ENCODE measurements around the gene TASP1.

The TASP1 gene

GRCh38 chr20:13510837-13511488, 127.8 kb downstream of the TASP1 start:
- Histone ChIP-seq H3K79me2 (ENCODE audit: control insufficient read depth, insufficient read depth, low read length, poor library complexity) (no peaks in the 10 kb centered on the region), H3K14ac (ENCODE audit: low read length) (no peak overlapping the region), H4K12ac (ENCODE audit: low read depth, low read length) (no peak overlapping the region), H4K91ac (ENCODE audit: low read depth, low read length) (no peak overlapping the region), H3K18ac (ENCODE audit: low read length) (no peak overlapping the region), H2BK120ac (ENCODE audit: insufficient read depth, low read length, poor library complexity) (no peak overlapping the region), H3K9ac (ENCODE audit: low read length) (no peak overlapping the region), H3K4me2 (ENCODE audit: low read length) (no peak overlapping the region), H2AFZ (ENCODE audit: insufficient read depth, low read length, poor library complexity) (no peak overlapping the region), H2BK5ac (ENCODE audit: low read depth, low read length, poor library complexity) (no peak overlapping the region), H3K23ac (ENCODE audit: low read length) (no peak overlapping the region), H3K27me3 (ENCODE audit: insufficient read depth, low read length) (no peaks in the 10 kb centered on the region), H3K79me1 (ENCODE audit: low read length) (no peaks in the 10 kb centered on the region), H3K4ac (ENCODE audit: low read depth, low read length) (no peak overlapping the region), H2BK12ac (ENCODE audit: low read length) (no peak overlapping the region), H3K4me3 (ENCODE audit: low read depth, low read length) (no peak overlapping the region), H2AK5ac (ENCODE audit: low read length) (no peak overlapping the region), H3K27ac (ENCODE audit: low read depth, low read length) (no peak overlapping the region), H3K9me3 (ENCODE audit: insufficient read depth, low read depth, low read length) (no peaks in the 10 kb centered on the region), H3K36me3 (ENCODE audit: control insufficient read depth in 1 of 2, insufficient read depth in 2 of 2, low read length in 2 of 2) (peaks cover 0 to 2% of the 10 kb centered on the region in 2 experiments), H4K8ac (ENCODE audit: low read depth, low read length) (no peak overlapping the region), H3K4me1 (ENCODE audit: control insufficient read depth in 1 of 2, insufficient read depth in 2 of 2, low read length in 2 of 2) (no peaks in the 10 kb centered on the region)
- WGBS (ENCODE audit: extremely low coverage, insufficient coverage, insufficient read length), result no CpG with 5 or more reads among the region's 6 CpGs
- DNase-seq, result no peak

DNA sequence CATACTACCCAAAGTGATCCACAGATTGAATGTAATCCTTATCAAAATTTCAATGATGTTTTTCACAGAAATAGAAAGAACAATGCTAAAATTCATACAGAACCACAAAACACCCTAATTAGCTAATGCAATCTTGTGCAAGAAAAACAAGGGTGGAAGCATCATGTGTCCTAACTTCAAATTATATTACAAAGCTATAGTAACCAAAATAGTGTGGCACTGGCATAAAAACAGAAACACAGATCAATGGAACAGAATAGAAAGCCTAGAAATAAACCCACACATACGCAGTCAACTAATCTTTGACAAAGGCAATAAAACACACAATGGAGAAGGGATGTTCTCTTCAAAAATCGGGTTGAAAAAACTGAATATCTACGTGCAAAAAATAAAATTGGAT, 131.1 kb downstream of the TASP1 start:
- H3K27me3 ChIP-seq (ENCODE audit: insufficient read depth, low read length), result no peaks in the 10 kb centered on the region
- no peaks in the 10 kb centered on the region for H3K79me2 ChIP-seq (ENCODE audit: control insufficient read depth, insufficient read depth, low read length, poor library complexity)
- H3K4me2 ChIP-seq (ENCODE audit: low read length), result no peak overlapping the region
- no peaks in the 10 kb centered on the region for H3K4me1 ChIP-seq (ENCODE audit: control insufficient read depth in 1 of 2, insufficient read depth in 2 of 2, low read length in 2 of 2)
- H3K79me1 ChIP-seq (ENCODE audit: low read length), result no peaks in the 10 kb centered on the region
- H2BK12ac ChIP-seq (ENCODE audit: low read length), result no peak overlapping the region
- no peak overlapping the region for H4K12ac ChIP-seq (ENCODE audit: low read depth, low read length)
- H3K36me3 ChIP-seq (ENCODE audit: control insufficient read depth in 1 of 2, insufficient read depth in 2 of 2, low read length in 2 of 2), result peaks cover 0 to 2% of the 10 kb centered on the region in 2 experiments
- no peak overlapping the region for H3K9ac ChIP-seq (ENCODE audit: low read length)
- WGBS (ENCODE audit: extremely low coverage, insufficient coverage, insufficient read length), result no CpG with 5 or more reads among the region's 3 CpGs
- H3K14ac ChIP-seq (ENCODE audit: low read length), result no peak overlapping the region
- no peak for DNase-seq
- no peak overlapping the region for H2AK5ac ChIP-seq (ENCODE audit: low read length)
- no peak overlapping the region for H2BK5ac ChIP-seq (ENCODE audit: low read depth, low read length, poor library complexity)
- no peak overlapping the region for H4K8ac ChIP-seq (ENCODE audit: low read depth, low read length)
- no peak overlapping the region for H3K23ac ChIP-seq (ENCODE audit: low read length)
- H3K9me3 ChIP-seq (ENCODE audit: insufficient read depth, low read depth, low read length), result peaks cover 4% of the 10 kb centered on the region
- H4K91ac ChIP-seq (ENCODE audit: low read depth, low read length), result no peak overlapping the region
- no peak overlapping the region for H3K18ac ChIP-seq (ENCODE audit: low read length)
- no peak overlapping the region for H2BK120ac ChIP-seq (ENCODE audit: insufficient read depth, low read length, poor library complexity)
- H2AFZ ChIP-seq (ENCODE audit: insufficient read depth, low read length, poor library complexity), result no peak overlapping the region
- no peak overlapping the region for H3K4ac ChIP-seq (ENCODE audit: low read depth, low read length)
- no peak overlapping the region for H3K4me3 ChIP-seq (ENCODE audit: low read depth, low read length)
- H3K27ac ChIP-seq (ENCODE audit: low read depth, low read length), result no peak overlapping the region

- Histone ChIP-seq H2BK5ac (ENCODE audit: low read depth, low read length, poor library complexity) (no peak overlapping the region), H4K8ac (ENCODE audit: low read depth, low read length) (no peak overlapping the region), H3K4me2 (ENCODE audit: low read length) (no peak overlapping the region), H3K14ac (ENCODE audit: low read length) (no peak overlapping the region), H3K9ac (ENCODE audit: low read length) (no peak overlapping the region), H3K36me3 (ENCODE audit: control insufficient read depth in 1 of 2, insufficient read depth in 2 of 2, low read length in 2 of 2) (no peaks in the 10 kb centered on the region), H3K4ac (ENCODE audit: low read depth, low read length) (no peak overlapping the region), H2BK12ac (ENCODE audit: low read length) (no peak overlapping the region), H3K4me3 (ENCODE audit: low read depth, low read length) (no peak overlapping the region), H3K9me3 (ENCODE audit: insufficient read depth, low read depth, low read length) (peaks cover 4% of the 10 kb centered on the region), H3K79me1 (ENCODE audit: low read length) (no peaks in the 10 kb centered on the region), H3K27ac (ENCODE audit: low read depth, low read length) (no peak overlapping the region), H4K12ac (ENCODE audit: low read depth, low read length) (no peak overlapping the region), H3K27me3 (ENCODE audit: insufficient read depth, low read length) (no peaks in the 10 kb centered on the region), H3K4me1 (ENCODE audit: control insufficient read depth in 1 of 2, insufficient read depth in 2 of 2, low read length in 2 of 2) (no peaks in the 10 kb centered on the region), H2AFZ (ENCODE audit: insufficient read depth, low read length, poor library complexity) (no peak overlapping the region), H3K23ac (ENCODE audit: low read length) (no peak overlapping the region), H4K91ac (ENCODE audit: low read depth, low read length) (no peak overlapping the region), H2BK120ac (ENCODE audit: insufficient read depth, low read length, poor library complexity) (no peak overlapping the region), H3K79me2 (ENCODE audit: control insufficient read depth, insufficient read depth, low read length, poor library complexity) (no peaks in the 10 kb centered on the region), H2AK5ac (ENCODE audit: low read length) (no peak overlapping the region), H3K18ac (ENCODE audit: low read length) (no peak overlapping the region)
- no peak for DNase-seq
- no CpG with 5 or more reads among the region's 3 CpGs for WGBS (ENCODE audit: extremely low coverage, insufficient coverage, insufficient read length)
These were observed 137.2 kb downstream of the TASP1 start for GRCh38 chr20:13501500-13501899.

GRCh38 chr20:13494019-13494418, 144.7 kb downstream of the TASP1 start:
- Histone ChIP-seq H4K91ac (ENCODE audit: low read depth, low read length) (no peak overlapping the region), H2BK120ac (ENCODE audit: insufficient read depth, low read length, poor library complexity) (no peak overlapping the region), H3K79me2 (ENCODE audit: control insufficient read depth, insufficient read depth, low read length, poor library complexity) (no peaks in the 10 kb centered on the region), H2AFZ (ENCODE audit: insufficient read depth, low read length, poor library complexity) (no peak overlapping the region), H3K18ac (ENCODE audit: low read length) (no peak overlapping the region), H3K9me3 (ENCODE audit: insufficient read depth, low read depth, low read length) (no peaks in the 10 kb centered on the region), H2AK5ac (ENCODE audit: low read length) (no peak overlapping the region), H3K9ac (ENCODE audit: low read length) (no peak overlapping the region), H3K27me3 (ENCODE audit: insufficient read depth, low read length) (no peaks in the 10 kb centered on the region), H3K4me3 (ENCODE audit: low read depth, low read length) (no peak overlapping the region), H3K79me1 (ENCODE audit: low read length) (peaks cover 4% of the 10 kb centered on the region), H4K8ac (ENCODE audit: low read depth, low read length) (no peak overlapping the region), H3K4ac (ENCODE audit: low read depth, low read length) (no peak overlapping the region), H2BK12ac (ENCODE audit: low read length) (no peak overlapping the region), H3K23ac (ENCODE audit: low read length) (no peak overlapping the region), H2BK5ac (ENCODE audit: low read depth, low read length, poor library complexity) (no peak overlapping the region), H3K4me2 (ENCODE audit: low read length) (no peak overlapping the region), H3K14ac (ENCODE audit: low read length) (no peak overlapping the region), H3K36me3 (ENCODE audit: control insufficient read depth in 1 of 2, insufficient read depth in 2 of 2, low read length in 2 of 2) (no peaks in the 10 kb centered on the region), H3K4me1 (ENCODE audit: control insufficient read depth in 1 of 2, insufficient read depth in 2 of 2, low read length in 2 of 2) (peaks cover 0 to 2% of the 10 kb centered on the region in 2 experiments), H4K12ac (ENCODE audit: low read depth, low read length) (no peak overlapping the region), H3K27ac (ENCODE audit: low read depth, low read length) (no peak overlapping the region)
- DNase-seq, result no peak
